IPS-18c (cell line): ENCODE data around the gene CACNB2.
"Not testable (repeated sequence)": the region's sequence is repeated elsewhere in the genome, so short reads cannot be mapped to it uniquely, and the experiment has no call there.

Experiments used
- H3K4me3 ChIP-seq: 2 replicates; pipeline ENCODE4 v1.7.0; 2013; ENCODE audit warnings: low read depth, mild to moderate bottlenecking, low read length, moderate library complexity; ENCODE audit not compliant: insufficient read depth
- H3K9me3 ChIP-seq: one replicate; pipeline ENCODE4 v1.6.1; 2013; ENCODE audit warnings: mild to moderate bottlenecking, low read length, moderate library complexity; ENCODE audit not compliant: control insufficient read depth, insufficient read depth

The CACNB2 gene

GRCh38 chr10:18419945-18420344 is 279.7 kb downstream of the CACNB2 start:
- Histone ChIP-seq H3K9me3 (no peaks in the 10 kb centered on the region), H3K4me3 (no peak overlapping the region)

GRCh38 chr10:18421726-18422293 is 281.6 kb downstream of the CACNB2 start:
- H3K9me3 ChIP-seq = no peaks in the 10 kb centered on the region
- no peak overlapping the region for H3K4me3 ChIP-seq

- Histone ChIP-seq H3K4me3 (no peak overlapping the region), H3K9me3 (no peaks in the 10 kb centered on the region)
Measured at GRCh38 chr10:18423058-18423637, 282.9 kb downstream of the CACNB2 start.

- H3K9me3 ChIP-seq = no peaks in the 10 kb centered on the region
- no peak overlapping the region for H3K4me3 ChIP-seq
Measured at GRCh38 chr10:18424200-18424599, 284.0 kb downstream of the CACNB2 start.

- H3K4me3 ChIP-seq = no peak overlapping the region
- no peaks in the 10 kb centered on the region for H3K9me3 ChIP-seq
Measured at GRCh38 chr10:18429335-18429734, 289.1 kb downstream of the CACNB2 start.

- Histone ChIP-seq H3K4me3 (no peak overlapping the region), H3K9me3 (peaks cover 2% of the 10 kb centered on the region)
Measured at GRCh38 chr10:18436902-18437301, 296.7 kb downstream of the CACNB2 start.

GRCh38 chr10:18437486-18437885 is 297.3 kb downstream of the CACNB2 start:
- H3K4me3 ChIP-seq = no peak overlapping the region
- H3K9me3 ChIP-seq = peaks cover 2% of the 10 kb centered on the region

GRCh38 chr10:18438361-18439126 is 298.3 kb downstream of the CACNB2 start:
- Histone ChIP-seq H3K4me3 (no peak overlapping the region), H3K9me3 (peaks cover 2% of the 10 kb centered on the region)

GRCh38 chr10:18439601-18440000 is 299.4 kb downstream of the CACNB2 start:
- H3K9me3 ChIP-seq = peaks cover 2% of the 10 kb centered on the region

GRCh38 chr10:18445635-18446034 is 305.4 kb downstream of the CACNB2 start:
- H3K4me3 ChIP-seq, H3K9me3 ChIP-seq: not testable (repeated sequence)

More at GRCh38 chr10:18439601-18440000, 299.4 kb downstream of the CACNB2 start:
- no peak overlapping the region for H3K4me3 ChIP-seq

- H3K9me3 ChIP-seq = no peaks in the 10 kb centered on the region
- H3K4me3 ChIP-seq = no peak overlapping the region
Measured at GRCh38 chr10:18446205-18446604, 306.0 kb downstream of the CACNB2 start.

GRCh38 chr10:18449611-18450026 is 309.4 kb downstream of the CACNB2 start:
- no peak overlapping the region for H3K4me3 ChIP-seq
- H3K9me3 ChIP-seq = no peaks in the 10 kb centered on the region

GRCh38 chr10:18450298-18450697 is 310.1 kb downstream of the CACNB2 start:
- H3K4me3 ChIP-seq = no peak overlapping the region
- H3K9me3 ChIP-seq = no peaks in the 10 kb centered on the region

- Histone ChIP-seq H3K4me3 (no peak overlapping the region), H3K9me3 (no peaks in the 10 kb centered on the region)
Measured at GRCh38 chr10:18455086-18455884, 315.1 kb downstream of the CACNB2 start.

- Histone ChIP-seq H3K9me3 (no peaks in the 10 kb centered on the region), H3K4me3 (no peak overlapping the region)
Measured at GRCh38 chr10:18456984-18457383, 316.8 kb downstream of the CACNB2 start.

GRCh38 chr10:18460032-18460431 is 319.8 kb downstream of the CACNB2 start:
- no peak overlapping the region for H3K4me3 ChIP-seq
- H3K9me3 ChIP-seq = no peaks in the 10 kb centered on the region

- Histone ChIP-seq H3K4me3 (no peak overlapping the region), H3K9me3 (no peaks in the 10 kb centered on the region)
Measured at GRCh38 chr10:18463673-18464211, 323.5 kb downstream of the CACNB2 start.
